SK-N-MC (cell line): ENCODE data around the gene ADAMTS9.

ENCODE experiments used
- DNase-seq: peaks from one replicate; pipeline ENCODE4 v3.0.0-alpha.2; 2011; ENCODE audit warnings: low read depth, low spot score
- H3K27ac ChIP-seq: fragments of 200-600 bp; sonication (generic); 2 replicates; pipeline ENCODE4 v1.5.1; 2016; ENCODE audit warnings: mixed run types
- H3K36me3 ChIP-seq: fragments of 200-600 bp; sonication (generic); 2 replicates; pipeline ENCODE4 v1.6.1; 2017; ENCODE audit warnings: antibody characterized with exemption, low read length, mixed read lengths; ENCODE audit not compliant: insufficient read depth
- H3K4me3 ChIP-seq: fragments of 200-600 bp; sonication (generic); 2 replicates; pipeline ENCODE4 v1.5.1; 2016
- H3K9ac ChIP-seq: fragments of 200-600 bp; sonication (generic); 2 replicates; pipeline ENCODE4 v1.8.0; 2017; ENCODE audit warnings: mixed run types, mixed read lengths; ENCODE audit not compliant: insufficient read length
- H3K9me3 ChIP-seq: fragments of 200-600 bp; sonication (generic); 2 replicates; pipeline ENCODE4 v1.6.1; 2017; ENCODE audit warnings: low read depth, mild to moderate bottlenecking, antibody characterized with exemption, low read length, moderate library complexity, mixed read lengths
- EZH2 ChIP-seq: fragments of 200-600 bp; sonication (generic); IDR thresholded peaks from one replicate; pipeline ENCODE4 v1.6.1; 2017; ENCODE audit warnings: antibody characterized with exemption
- FOXP2 ChIP-seq: optimal IDR thresholded peaks from 2 replicates; pipeline ENCODE3; 2011; ENCODE audit warnings: mild to moderate bottlenecking, moderate library complexity; ENCODE audit not compliant: insufficient read depth; ENCODE audit errors: extremely low read length, control extremely low read depth
- POLR2AphosphoS5 ChIP-seq: IDR thresholded peaks from 2 replicates; pipeline ENCODE4 v1.6.1; 2012; ENCODE audit warnings: mild to moderate bottlenecking, low read depth, low read length, borderline replicate concordance

ADAMTS9 gene

GRCh38 chr3:64677961-64678716 lies 9.7 kb downstream of the ADAMTS9 start:
- Histone ChIP-seq H3K36me3 (no peaks in the 10 kb centered on the region), H3K9me3 (no peaks in the 10 kb centered on the region), H3K27ac (no peak overlapping the region), H3K9ac (no peak overlapping the region), H3K4me3 (no peak overlapping the region)
- DNase-seq, result no peak
- TF ChIP-seq FOXP2, result no peak
- TF ChIP-seq POLR2AphosphoS5, result no peak
- TF ChIP-seq EZH2, result no peak

- Histone ChIP-seq H3K4me3 (no peak overlapping the region), H3K9ac (no peak overlapping the region), H3K36me3 (no peaks in the 10 kb centered on the region), H3K9me3 (no peaks in the 10 kb centered on the region), H3K27ac (no peak overlapping the region)
- no peak for DNase-seq
- TF ChIP-seq POLR2AphosphoS5 (no peak), EZH2 (no peak), FOXP2 (no peak)
Observed at GRCh38 chr3:64676831-64677230, 11.0 kb downstream of the ADAMTS9 start.

- Histone ChIP-seq H3K9me3 (no peaks in the 10 kb centered on the region), H3K9ac (no peak overlapping the region), H3K27ac (no peak overlapping the region), H3K4me3 (no peak overlapping the region), H3K36me3 (no peaks in the 10 kb centered on the region)
- no peak for DNase-seq
- TF ChIP-seq FOXP2, result no peak
- no peak for TF ChIP-seq POLR2AphosphoS5
- TF ChIP-seq EZH2, result no peak
Observed at GRCh38 chr3:64675687-64676247, 12.0 kb downstream of the ADAMTS9 start.

GRCh38 chr3:64674591-64675076 lies 13.2 kb downstream of the ADAMTS9 start:
- Histone ChIP-seq H3K9me3 (no peaks in the 10 kb centered on the region), H3K9ac (no peak overlapping the region), H3K4me3 (no peak overlapping the region), H3K27ac (no peak overlapping the region), H3K36me3 (no peaks in the 10 kb centered on the region)
- no peak for DNase-seq
- TF ChIP-seq EZH2 (no peak), POLR2AphosphoS5 (no peak), FOXP2 (no peak)

GRCh38 chr3:64673159-64673715 lies 14.6 kb downstream of the ADAMTS9 start:
- TF ChIP-seq FOXP2 (no peak), POLR2AphosphoS5 (no peak), EZH2 (no peak)
- DNase-seq, result no peak
- H3K36me3 ChIP-seq, result no peaks in the 10 kb centered on the region
- H3K27ac ChIP-seq, result no peak overlapping the region
- H3K9ac ChIP-seq, result no peak overlapping the region
- no peaks in the 10 kb centered on the region for H3K9me3 ChIP-seq
- no peak overlapping the region for H3K4me3 ChIP-seq

- H3K36me3 ChIP-seq, result no peaks in the 10 kb centered on the region
Observed at GRCh38 chr3:64668582-64669510, 19.0 kb downstream of the ADAMTS9 start.

GRCh38 chr3:64667887-64668581 lies 19.8 kb downstream of the ADAMTS9 start:
- Histone ChIP-seq H3K4me3 (no peak overlapping the region), H3K27ac (no peak overlapping the region), H3K9ac (no peak overlapping the region), H3K36me3 (no peaks in the 10 kb centered on the region), H3K9me3 (no peaks in the 10 kb centered on the region)
- TF ChIP-seq POLR2AphosphoS5 (no peak), FOXP2 (no peak), EZH2 (no peak)
- no peak for DNase-seq

More at GRCh38 chr3:64668582-64669510, 19.0 kb downstream of the ADAMTS9 start:
- H3K4me3 ChIP-seq, result no peak overlapping the region
- H3K9ac ChIP-seq, result no peak overlapping the region
- no peaks in the 10 kb centered on the region for H3K9me3 ChIP-seq
- DNase-seq, result no peak
- H3K27ac ChIP-seq, result no peak overlapping the region
- TF ChIP-seq POLR2AphosphoS5, result no peak
- TF ChIP-seq FOXP2, result no peak
- no peak for TF ChIP-seq EZH2

GRCh38 chr3:64667138-64667537 lies 20.7 kb downstream of the ADAMTS9 start:
- Histone ChIP-seq H3K9me3 (no peaks in the 10 kb centered on the region), H3K4me3 (no peak overlapping the region), H3K27ac (no peak overlapping the region), H3K36me3 (no peaks in the 10 kb centered on the region), H3K9ac (no peak overlapping the region)
- no peak for TF ChIP-seq EZH2
- no peak for TF ChIP-seq FOXP2
- TF ChIP-seq POLR2AphosphoS5, result no peak
- DNase-seq, result no peak
